GM18526 (cell line): Measurements from ENCODE around the gene TPPP2.

Source experiments
- POLR2A ChIP-seq: IDR thresholded peaks from 3 replicates; pipeline ENCODE4 v1.6.1; 2011; ENCODE audit not compliant: insufficient read length; ENCODE audit errors: extremely low read depth

TPPP2 gene

DNA sequence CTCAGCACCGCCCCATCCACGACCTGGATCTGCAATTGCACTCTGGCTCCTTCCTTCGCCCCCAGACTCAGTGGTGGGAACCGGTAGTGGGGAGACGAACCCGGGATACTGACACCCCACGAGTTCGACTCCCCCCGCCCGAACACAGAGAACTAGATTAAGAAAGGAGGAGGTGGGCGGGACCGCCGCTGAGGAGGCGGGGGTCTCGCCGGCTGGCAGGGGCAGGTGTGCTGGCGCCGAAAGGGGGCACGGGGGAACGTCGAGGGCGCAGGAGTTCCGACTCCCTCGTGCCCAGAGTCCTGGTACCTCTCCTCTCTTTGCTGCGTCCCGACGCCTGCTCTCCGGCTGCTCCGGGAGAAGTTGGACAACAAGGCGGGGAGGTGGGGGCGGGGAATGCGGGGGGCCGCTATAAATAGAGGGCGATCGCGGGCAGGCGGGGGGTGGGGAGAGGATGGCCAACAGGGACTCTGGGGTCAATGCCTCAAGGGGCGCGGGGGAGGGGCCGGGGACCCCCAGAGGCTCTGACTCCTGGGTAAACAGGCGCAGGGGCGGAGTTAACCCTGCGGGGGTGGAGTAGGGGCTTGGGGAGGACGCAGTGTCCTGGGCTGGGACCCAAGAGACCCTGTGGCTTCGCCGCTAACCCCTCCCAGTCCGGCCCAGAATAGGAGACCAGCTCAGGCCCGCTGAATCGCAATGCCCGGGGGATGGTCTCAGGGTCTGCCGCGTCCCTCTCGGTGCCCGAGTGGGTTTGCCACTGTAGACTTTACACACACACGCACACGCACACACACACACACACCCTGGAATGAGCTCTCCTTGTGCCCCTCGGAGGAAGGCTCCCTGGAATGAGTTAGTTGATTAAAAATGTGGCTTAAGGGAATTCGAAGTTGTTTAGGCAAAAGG lies 4.4 kb upstream of the TPPP2 start:
- TF ChIP-seq POLR2A = no peak

GRCh38 chr14:21026274-21026987 lies 3.6 kb upstream of the TPPP2 start:
- TF ChIP-seq POLR2A = no peak

GRCh38 chr14:21026988-21027315 lies 3.1 kb upstream of the TPPP2 start:
- no peak for TF ChIP-seq POLR2A

GRCh38 chr14:21030531-21030930 lies 514 bp downstream of the TPPP2 start:
- no peak for TF ChIP-seq POLR2A

- TF ChIP-seq POLR2A = no peak
These were observed 2.5 kb downstream of the TPPP2 start for GRCh38 chr14:21032326-21033132.

GRCh38 chr14:21033133-21033698 lies 3.2 kb downstream of the TPPP2 start:
- TF ChIP-seq POLR2A = no peak

DNA sequence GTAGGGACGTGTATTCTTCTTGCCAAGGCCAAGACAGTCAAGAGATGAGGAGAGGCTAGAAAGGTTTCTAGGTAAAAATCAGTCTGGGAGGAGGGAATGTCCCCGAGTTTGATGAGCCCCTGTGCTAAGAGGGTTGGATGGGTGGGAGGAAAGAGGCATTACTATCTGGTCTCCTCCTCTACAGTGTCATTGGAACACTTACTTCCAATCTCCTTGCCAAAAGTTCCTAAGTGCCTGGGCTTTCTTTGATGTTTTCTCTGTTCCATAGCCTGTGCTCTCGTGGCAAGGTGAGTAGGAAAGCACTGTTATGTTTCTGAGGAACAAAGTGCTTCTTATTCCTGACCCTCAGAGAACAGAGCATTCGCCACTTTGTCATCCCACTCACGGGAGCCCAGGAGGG lies 4.7 kb downstream of the TPPP2 start, which contains the start of gene RNASE13:
RNASE13 (minus strand) TSS at position 101 of the 400 bp plus-strand sequence. CDS start 519 bp downstream, outside the sequence.
- TF ChIP-seq POLR2A = no peak

- TF ChIP-seq POLR2A = no peak
These were observed 6.7 kb downstream of the TPPP2 start for GRCh38 chr14:21036751-21037150.

DNA sequence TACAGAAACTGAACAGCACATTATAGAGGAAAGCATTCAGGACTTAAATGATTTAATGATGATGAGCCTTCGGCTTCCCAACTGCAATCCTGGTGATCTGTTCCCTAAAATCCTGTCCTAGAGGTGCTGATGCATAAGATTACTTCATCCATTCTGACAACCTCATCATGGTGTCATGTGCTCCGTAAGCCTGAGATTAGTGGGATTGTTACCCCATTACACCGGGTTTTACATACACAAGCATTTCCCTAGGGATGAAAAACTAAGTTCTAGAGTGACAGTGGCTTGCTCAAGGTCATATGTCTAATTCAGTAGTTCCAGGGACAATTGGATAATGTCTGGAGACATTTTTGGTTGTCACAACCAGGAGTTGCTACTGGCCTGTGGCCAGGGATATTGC lies 7.1 kb downstream of the TPPP2 start:
- TF ChIP-seq POLR2A = no peak

GRCh38 chr14:21038441-21039422 lies 8.7 kb downstream of the TPPP2 start:
- TF ChIP-seq POLR2A = no peak

GRCh38 chr14:21039585-21040369 lies 9.8 kb downstream of the TPPP2 start:
- TF ChIP-seq POLR2A = no peak

DNA sequence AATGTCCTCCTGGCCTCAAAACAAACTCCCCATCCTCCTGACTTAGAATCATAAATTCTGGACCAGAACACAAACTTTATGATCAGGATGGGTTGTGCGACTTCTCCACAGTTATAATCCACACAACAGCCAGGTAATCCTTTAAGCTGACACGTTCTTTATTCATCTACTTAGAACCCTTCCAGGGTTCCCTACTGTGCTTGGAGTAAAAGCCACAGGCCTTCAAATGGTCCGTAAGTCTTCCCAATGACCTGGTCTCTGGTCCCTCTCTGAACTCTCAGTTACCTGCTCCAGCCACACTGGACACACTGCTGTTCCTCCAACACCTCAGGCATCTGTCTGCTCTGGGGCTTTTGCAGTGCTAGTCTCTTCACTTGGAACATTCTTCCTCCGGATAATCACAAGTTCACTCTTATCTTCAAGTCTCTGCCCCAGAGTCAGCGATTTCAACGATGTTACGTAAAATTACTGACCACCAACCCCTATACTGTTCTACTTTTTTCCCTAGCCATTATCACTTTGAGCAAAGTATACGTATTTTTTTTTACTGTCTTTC lies 10.4 kb downstream of the TPPP2 start:
- TF ChIP-seq POLR2A = no peak

- TF ChIP-seq POLR2A = no peak
These were observed 11.8 kb downstream of the TPPP2 start, which contains the start of gene RNASE7 for GRCh38 chr14:21041676-21042433. Gene RNASE7 (plus strand): TSS chr14:21042362. CDS start chr14:21042993, 631 bp downstream.
